K562 (cell line): ENCODE measurements around the gene POU2AF3.

Source experiments
- BACH1 ChIP-seq: fragments of 200-800 bp; sonication (Bioruptor generic); IDR thresholded peaks from 2 replicates; pipeline ENCODE4 v1.6.1; 2016; ENCODE audit warnings: missing genetic modification characterization, missing compliant biosample characterization
- TAF1 ChIP-seq: IDR thresholded peaks from 2 replicates; pipeline ENCODE4 v1.6.1; 2011; ENCODE audit warnings: mild to moderate bottlenecking, low read length, moderate library complexity; ENCODE audit not compliant: insufficient read depth, control insufficient read depth, severe bottlenecking; ENCODE audit errors: extremely low read depth
- ZNF586 ChIP-seq: fragments of 450-650 bp; formaldehyde crosslinking; conservative IDR thresholded peaks from 2 replicates; pipeline ENCODE4 v1.4.0; 2020; ENCODE audit warnings: mild to moderate bottlenecking, moderate library complexity

DNA sequence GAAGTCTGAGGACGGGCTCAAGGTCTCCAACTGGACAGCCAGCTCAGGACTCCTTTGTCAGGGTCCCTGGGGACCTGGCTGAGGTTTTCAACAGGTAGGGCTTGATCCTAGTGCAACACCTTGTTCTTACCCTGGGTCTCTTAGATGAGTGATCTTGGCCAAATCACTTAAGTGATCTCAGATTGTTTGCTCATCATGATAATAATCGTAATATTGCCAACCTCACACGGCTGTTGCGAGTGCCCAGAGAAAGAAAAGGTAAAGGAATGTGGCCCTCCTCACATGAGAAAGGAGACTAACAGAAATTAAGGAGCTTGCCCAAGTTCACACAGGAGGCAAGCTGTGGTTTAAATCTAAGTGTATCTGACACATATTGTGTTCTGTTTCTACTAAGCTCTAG lies 28.5 kb downstream of the POU2AF3 start:
- TF ChIP-seq ZNF586 (CRISPR knock-in tag), result no peak
- no peak for TF ChIP-seq TAF1
- no peak for TF ChIP-seq BACH1 (tag)
